HPDE6-E6E7 (cell line): ENCODE data around the gene PTPRD.
A peak's percentile ranks its signal among the peaks of the same experiment; 100 is the strongest.
"Not testable (repeated sequence)": the region's sequence is repeated elsewhere in the genome, so short reads cannot be mapped to it uniquely, and the experiment has no call there.

Source experiments
- DNase-seq: peaks from one replicate; pipeline ENCODE4 v3.0.0; 2011; ENCODE audit warnings: missing footprints; ENCODE audit errors: extremely low spot score

PTPRD gene

GRCh38 chr9:10479172-10479571 lies 133.6 kb downstream of the PTPRD start:
- DNase-seq: peak; percentile 1

GRCh38 chr9:10449201-10449617 lies 163.6 kb downstream of the PTPRD start:
- DNase-seq: not testable (repeated sequence)

GRCh38 chr9:10447036-10447435 lies 165.8 kb downstream of the PTPRD start:
- no peak for DNase-seq

GRCh38 chr9:10443868-10444204 lies 169.0 kb downstream of the PTPRD start:
- DNase-seq: no peak

GRCh38 chr9:10443181-10443867 lies 169.5 kb downstream of the PTPRD start:
- no peak for DNase-seq

- no peak for DNase-seq
Measured at GRCh38 chr9:10438955-10439354, 173.8 kb downstream of the PTPRD start.

- DNase-seq: no peak
Measured at GRCh38 chr9:10436756-10437155, 176.0 kb downstream of the PTPRD start.

- DNase-seq: no peak
Measured at GRCh38 chr9:10434412-10434811, 178.4 kb downstream of the PTPRD start.

GRCh38 chr9:10411272-10411671 lies 201.5 kb downstream of the PTPRD start:
- DNase-seq: no peak

- DNase-seq: no peak
Measured at GRCh38 chr9:10403283-10403682, 209.5 kb downstream of the PTPRD start.

GRCh38 chr9:10396615-10397014 lies 216.2 kb downstream of the PTPRD start:
- DNase-seq: no peak

GRCh38 chr9:10387282-10387681 lies 225.5 kb downstream of the PTPRD start:
- no peak for DNase-seq

GRCh38 chr9:10371824-10372223 lies 241.0 kb downstream of the PTPRD start:
- DNase-seq: no peak

- peak; percentile 2 for DNase-seq
Measured at GRCh38 chr9:10366171-10366779, 246.5 kb downstream of the PTPRD start.

- DNase-seq: no peak
Measured at GRCh38 chr9:10354591-10354990, 258.2 kb downstream of the PTPRD start.

GRCh38 chr9:10345621-10346020 lies 267.2 kb downstream of the PTPRD start:
- DNase-seq: not testable (repeated sequence)

- no peak for DNase-seq
Measured at GRCh38 chr9:10341057-10341456, 271.7 kb downstream of the PTPRD start.

GRCh38 chr9:10339152-10339551 lies 273.6 kb downstream of the PTPRD start:
- DNase-seq: no peak

GRCh38 chr9:10331157-10331556 lies 281.6 kb downstream of the PTPRD start:
- no peak for DNase-seq

- DNase-seq: no peak
Measured at GRCh38 chr9:10282084-10282483, 330.7 kb downstream of the PTPRD start.

- DNase-seq: no peak
Measured at GRCh38 chr9:10274988-10275387, 337.8 kb downstream of the PTPRD start.

- DNase-seq: no peak
Measured at GRCh38 chr9:10274175-10274574, 338.6 kb downstream of the PTPRD start.

- no peak for DNase-seq
Measured at GRCh38 chr9:10272830-10273229, 340.0 kb downstream of the PTPRD start.
